BLaER1 (cell line): ENCODE measurements around the gene RPUSD3.
A peak's percentile ranks its signal among the peaks of the same experiment; 100 is the strongest.
"Not testable (repeated sequence)": the region's sequence is repeated elsewhere in the genome, so short reads cannot be mapped to it uniquely, and the experiment has no call there.

ENCODE experiments used
- H3K27ac ChIP-seq: shearing (Covaris generic); formaldehyde crosslinking; 2 replicates; pipeline ENCODE4 v1.8.1; 2022
- H3K27me3 ChIP-seq: shearing (Covaris generic); formaldehyde crosslinking; 2 replicates; pipeline ENCODE4 v1.8.1; 2022
- H3K36me3 ChIP-seq: shearing (Covaris generic); formaldehyde crosslinking; 2 replicates; pipeline ENCODE4 v1.8.1; 2022
- H3K4me1 ChIP-seq: shearing (Covaris generic); formaldehyde crosslinking; 2 replicates; pipeline ENCODE4 v1.8.1; 2022
- H3K4me2 ChIP-seq: shearing (Covaris generic); formaldehyde crosslinking; 2 replicates; pipeline ENCODE4 v1.8.1; 2022
- H3K4me3 ChIP-seq: shearing (Covaris generic); formaldehyde crosslinking; 2 replicates; pipeline ENCODE4 v1.8.1; 2022
- H3K9ac ChIP-seq: shearing (Covaris generic); formaldehyde crosslinking; 2 replicates; pipeline ENCODE4 v1.8.1; 2022
- H3K9me3 ChIP-seq: shearing (Covaris generic); formaldehyde crosslinking; 2 replicates; pipeline ENCODE4 v1.8.1; 2022
- H4K20me1 ChIP-seq: shearing (Covaris generic); formaldehyde crosslinking; 2 replicates; pipeline ENCODE4 v1.8.1; 2022
- Cebpa-rat ChIP-seq: shearing (Covaris generic); IDR thresholded peaks from 2 replicates; pipeline ENCODE4 v1.8.1; 2022

The RPUSD3 gene

GRCh38 chr3:9855594-9855993, 11.8 kb upstream of the RPUSD3 start:
- no peak for TF ChIP-seq Cebpa-rat
- no peaks in the 10 kb centered on the region for H3K4me1 ChIP-seq
- no peak overlapping the region for H3K4me2 ChIP-seq
- no peaks in the 10 kb centered on the region for H3K27me3 ChIP-seq
- no peak overlapping the region for H3K27ac ChIP-seq
- no peaks in the 10 kb centered on the region for H4K20me1 ChIP-seq
- H3K36me3 ChIP-seq = no peaks in the 10 kb centered on the region
- H3K4me3 ChIP-seq = no peak overlapping the region
- H3K9me3 ChIP-seq = no peaks in the 10 kb centered on the region
- H3K9ac ChIP-seq = no peak overlapping the region

- not testable (repeated sequence) for H3K4me1 ChIP-seq, H3K9ac ChIP-seq, H3K36me3 ChIP-seq, H3K4me2 ChIP-seq, H3K27ac ChIP-seq, H3K27me3 ChIP-seq, H4K20me1 ChIP-seq, H3K4me3 ChIP-seq, H3K9me3 ChIP-seq
Observed at GRCh38 chr3:9854291-9854940, 10.6 kb upstream of the RPUSD3 start.

GRCh38 chr3:9852528-9852927, 8.7 kb upstream of the RPUSD3 start:
- no peaks in the 10 kb centered on the region for H3K36me3 ChIP-seq
- H3K9ac ChIP-seq = no peak overlapping the region
- no peaks in the 10 kb centered on the region for H3K4me1 ChIP-seq
- H4K20me1 ChIP-seq = no peaks in the 10 kb centered on the region
- no peak overlapping the region for H3K4me2 ChIP-seq
- H3K27me3 ChIP-seq = no peaks in the 10 kb centered on the region
- H3K9me3 ChIP-seq = no peaks in the 10 kb centered on the region
- no peak overlapping the region for H3K4me3 ChIP-seq
- TF ChIP-seq Cebpa-rat = no peak
- no peak overlapping the region for H3K27ac ChIP-seq

GRCh38 chr3:9851926-9852325, 8.1 kb upstream of the RPUSD3 start:
- H4K20me1 ChIP-seq, H3K27ac ChIP-seq, H3K27me3 ChIP-seq, H3K36me3 ChIP-seq, H3K9me3 ChIP-seq, H3K4me1 ChIP-seq, H3K9ac ChIP-seq, H3K4me3 ChIP-seq, H3K4me2 ChIP-seq: not testable (repeated sequence)

GRCh38 chr3:9851383-9851782, 7.6 kb upstream of the RPUSD3 start:
- H3K36me3 ChIP-seq, H3K9me3 ChIP-seq, H3K27me3 ChIP-seq, H4K20me1 ChIP-seq, H3K4me2 ChIP-seq, H3K4me3 ChIP-seq, H3K4me1 ChIP-seq, H3K9ac ChIP-seq, H3K27ac ChIP-seq: not testable (repeated sequence)

GRCh38 chr3:9848860-9849259, 5.1 kb upstream of the RPUSD3 start:
- H3K36me3 ChIP-seq, H3K4me2 ChIP-seq, H3K9ac ChIP-seq, H3K9me3 ChIP-seq, H3K27ac ChIP-seq, H3K27me3 ChIP-seq, H4K20me1 ChIP-seq, H3K4me3 ChIP-seq, H3K4me1 ChIP-seq: not testable (repeated sequence)

- H4K20me1 ChIP-seq, H3K27me3 ChIP-seq, H3K9ac ChIP-seq, H3K27ac ChIP-seq, H3K36me3 ChIP-seq, H3K4me3 ChIP-seq, H3K4me2 ChIP-seq, H3K9me3 ChIP-seq: not testable (repeated sequence)
- H3K4me1 ChIP-seq = peaks cover 12% of the 10 kb centered on the region
Observed at GRCh38 chr3:9847870-9848269, 4.1 kb upstream of the RPUSD3 start.

GRCh38 chr3:9846931-9847488, 3.2 kb upstream of the RPUSD3 start:
- Histone ChIP-seq H3K27ac (no peak overlapping the region), H3K36me3 (peaks cover 4% of the 10 kb centered on the region), H3K9me3 (no peaks in the 10 kb centered on the region), H3K4me2 (no peak overlapping the region), H3K27me3 (no peaks in the 10 kb centered on the region), H4K20me1 (no peaks in the 10 kb centered on the region), H3K4me3 (no peak overlapping the region), H3K9ac (no peak overlapping the region), H3K4me1 (peaks cover 21% of the 10 kb centered on the region)
- TF ChIP-seq Cebpa-rat = no peak

- H4K20me1 ChIP-seq = no peaks in the 10 kb centered on the region
- no peak overlapping the region for H3K4me2 ChIP-seq
- H3K27ac ChIP-seq = no peak overlapping the region
- no peak for TF ChIP-seq Cebpa-rat
- H3K36me3 ChIP-seq = peaks cover 11% of the 10 kb centered on the region
- H3K9me3 ChIP-seq = no peaks in the 10 kb centered on the region
- no peak overlapping the region for H3K4me3 ChIP-seq
- H3K27me3 ChIP-seq = no peaks in the 10 kb centered on the region
- peaks cover 21% of the 10 kb centered on the region for H3K4me1 ChIP-seq
- no peak overlapping the region for H3K9ac ChIP-seq
Observed at GRCh38 chr3:9846231-9846630, 2.4 kb upstream of the RPUSD3 start.

- peaks cover 60% of the 10 kb centered on the region for H3K36me3 ChIP-seq
- no peak for TF ChIP-seq Cebpa-rat
Observed at GRCh38 chr3:9841015-9841414, 2.8 kb downstream of the RPUSD3 start.

GRCh38 chr3:9838856-9839255, 5.0 kb downstream of the RPUSD3 start:
- H3K9me3 ChIP-seq = no peaks in the 10 kb centered on the region

More at GRCh38 chr3:9841015-9841414, 2.8 kb downstream of the RPUSD3 start:
- Histone ChIP-seq H3K9me3 (no peaks in the 10 kb centered on the region), H3K27me3 (no peaks in the 10 kb centered on the region), H3K4me3 (no peak overlapping the region), H4K20me1 (no peaks in the 10 kb centered on the region), H3K4me1 (peaks cover 31% of the 10 kb centered on the region), H3K27ac (no peak overlapping the region), H3K9ac (no peak overlapping the region), H3K4me2 (no peak overlapping the region)

More at GRCh38 chr3:9838856-9839255, 5.0 kb downstream of the RPUSD3 start:
- no peak overlapping the region for H3K4me2 ChIP-seq
- H3K4me1 ChIP-seq = peaks cover 24% of the 10 kb centered on the region
- H4K20me1 ChIP-seq = no peaks in the 10 kb centered on the region
- H3K9ac ChIP-seq = 0 out of 2 replicates have a peak overlapping the region, but pooled peaks have one; percentile 32
- H3K4me3 ChIP-seq = no peak overlapping the region
- H3K27me3 ChIP-seq = no peaks in the 10 kb centered on the region
- H3K27ac ChIP-seq = no peak overlapping the region
- TF ChIP-seq Cebpa-rat = no peak
- peaks cover 81% of the 10 kb centered on the region for H3K36me3 ChIP-seq
